Measurements from ENCODE around the gene RBP7. TPM values are rescaled to one million over a fixed set of nuclear protein-coding genes. Genes with fewer than 3 reads are reported as not detected.
"Not testable (repeated sequence)": the region's sequence is repeated elsewhere in the genome, so short reads cannot be mapped to it uniquely, and the experiment has no call there.

RBP7 gene
- polyA plus RNA-seq, 1 donor (not counting 4 experiments of a cell fraction or from before 2014, with no cell fraction given), result 1.1 TPM

- no peaks in the 10 kb centered on the region for H3K36me3 ChIP-seq (ENCODE audit: control insufficient read depth in 2 of 2, extremely low read depth in 1 of 2, insufficient read depth in 2 of 2, low read length in 2 of 2)
- H3K9me3 ChIP-seq (ENCODE audit: control insufficient read depth, low read depth, low read length), result no peaks in the 10 kb centered on the region
- no peak overlapping the region for H3K4me3 ChIP-seq (ENCODE audit: control insufficient read depth in 2 of 3, extremely low read depth in 1 of 3, insufficient read depth in 2 of 3, low read depth in 1 of 3, low read length in 3 of 3)
- H3K4me2 ChIP-seq (ENCODE audit: control insufficient read depth, extremely low read depth, insufficient read depth, low read depth, low read length), result no peak overlapping the region
- no peak for FAIRE-seq
- H3K9me1 ChIP-seq (ENCODE audit: control insufficient read depth, extremely low read depth, insufficient read depth, low read length), result no peaks in the 10 kb centered on the region
- dilution Hi-C loops (cut with MboI; ENCODE audit: extremely low pct_ligation_motif_present, low sequenced_read_pairs), result loop anchor here (10.0 kb wide), 1 partner anchor 62 kb away; no protein-coding TSS in a partner anchor
- no peaks in the 10 kb centered on the region for H4K20me1 ChIP-seq (ENCODE audit: control insufficient read depth, extremely low read depth, insufficient read depth, low read length)
- TF ChIP-seq EZH2 (IDR thresholded peaks at IDR 0.05; ENCODE audit: low read length) (no peak), CTCF (optimal IDR thresholded peaks at IDR 0.05 in 1 of 3, IDR thresholded peaks at IDR 0.05 in 1 of 3, conservative IDR thresholded peaks at IDR 0.05 in 1 of 3; ENCODE audit: extremely low read depth in 1 of 3, insufficient read depth in 2 of 3, low read length in 3 of 3) (no peak)
- H3K27me3 ChIP-seq (ENCODE audit: control insufficient read depth, extremely low read depth, insufficient read depth, low read length), result no peaks in the 10 kb centered on the region
- no peak overlapping the region for H3K9ac ChIP-seq (ENCODE audit: control insufficient read depth, extremely low read depth, insufficient read depth, low read length)
- H2AFZ ChIP-seq (ENCODE audit: control insufficient read depth, low read length), result no peak overlapping the region
- peaks cover 8% of the 10 kb centered on the region for H3K4me1 ChIP-seq (ENCODE audit: control insufficient read depth, extremely low read depth, insufficient read depth, low read length)
- no peak for DNase-seq (ENCODE audit: low read depth, low spot score)
- H3K79me2 ChIP-seq (ENCODE audit: control insufficient read depth, insufficient read depth, low read length), result no peaks in the 10 kb centered on the region
- no peak overlapping the region for H3K27ac ChIP-seq (ENCODE audit: control insufficient read depth, insufficient read depth, low read length)
Measured at GRCh38 chr1:10027027-10027426, 30.0 kb downstream of the RBP7 start.

- not testable (repeated sequence) for H3K27ac ChIP-seq (ENCODE audit: control insufficient read depth, insufficient read depth, low read length); H2AFZ ChIP-seq (ENCODE audit: control insufficient read depth, low read length); H3K27me3 ChIP-seq (ENCODE audit: control insufficient read depth, extremely low read depth, insufficient read depth, low read length); H3K9ac ChIP-seq (ENCODE audit: control insufficient read depth, extremely low read depth, insufficient read depth, low read length); H3K9me1 ChIP-seq (ENCODE audit: control insufficient read depth, extremely low read depth, insufficient read depth, low read length); H3K9me3 ChIP-seq (ENCODE audit: control insufficient read depth, low read depth, low read length); H3K36me3 ChIP-seq (ENCODE audit: control insufficient read depth in 2 of 2, extremely low read depth in 1 of 2, insufficient read depth in 2 of 2, low read length in 2 of 2); H3K4me2 ChIP-seq (ENCODE audit: control insufficient read depth, extremely low read depth, insufficient read depth, low read depth, low read length); H3K4me3 ChIP-seq (ENCODE audit: control insufficient read depth in 2 of 3, extremely low read depth in 1 of 3, insufficient read depth in 2 of 3, low read depth in 1 of 3, low read length in 3 of 3); DNase-seq (ENCODE audit: low read depth, low spot score); H4K20me1 ChIP-seq (ENCODE audit: control insufficient read depth, extremely low read depth, insufficient read depth, low read length); FAIRE-seq
- H3K79me2 ChIP-seq (ENCODE audit: control insufficient read depth, insufficient read depth, low read length), result peaks cover 10% of the 10 kb centered on the region
- dilution Hi-C loops (cut with MboI; ENCODE audit: extremely low pct_ligation_motif_present, low sequenced_read_pairs), result loop anchor here (10.0 kb wide), 1 partner anchor 64 kb away; no protein-coding TSS in a partner anchor
- peaks cover 11% of the 10 kb centered on the region for H3K4me1 ChIP-seq (ENCODE audit: control insufficient read depth, extremely low read depth, insufficient read depth, low read length)
Measured at GRCh38 chr1:10028956-10029500, 32.0 kb downstream of the RBP7 start.

GRCh38 chr1:10031461-10031860, 34.4 kb downstream of the RBP7 start:
- Histone ChIP-seq H3K36me3 (ENCODE audit: control insufficient read depth in 2 of 2, extremely low read depth in 1 of 2, insufficient read depth in 2 of 2, low read length in 2 of 2) (no peaks in the 10 kb centered on the region), H3K79me2 (ENCODE audit: control insufficient read depth, insufficient read depth, low read length) (peaks cover 30% of the 10 kb centered on the region), H3K4me2 (ENCODE audit: control insufficient read depth, extremely low read depth, insufficient read depth, low read depth, low read length) (peak overlapping the region; percentile 16), H3K9me3 (ENCODE audit: control insufficient read depth, low read depth, low read length) (no peaks in the 10 kb centered on the region), H3K9ac (ENCODE audit: control insufficient read depth, extremely low read depth, insufficient read depth, low read length) (no peak overlapping the region), H4K20me1 (ENCODE audit: control insufficient read depth, extremely low read depth, insufficient read depth, low read length) (no peaks in the 10 kb centered on the region), H3K27ac (ENCODE audit: control insufficient read depth, insufficient read depth, low read length) (no peak overlapping the region), H3K4me3 (ENCODE audit: control insufficient read depth in 2 of 3, extremely low read depth in 1 of 3, insufficient read depth in 2 of 3, low read depth in 1 of 3, low read length in 3 of 3) (no peak overlapping the region), H2AFZ (ENCODE audit: control insufficient read depth, low read length) (no peak overlapping the region), H3K9me1 (ENCODE audit: control insufficient read depth, extremely low read depth, insufficient read depth, low read length) (no peaks in the 10 kb centered on the region), H3K27me3 (ENCODE audit: control insufficient read depth, extremely low read depth, insufficient read depth, low read length) (no peaks in the 10 kb centered on the region), H3K4me1 (ENCODE audit: control insufficient read depth, extremely low read depth, insufficient read depth, low read length) (peaks cover 17% of the 10 kb centered on the region)
- DNase-seq (ENCODE audit: low read depth, low spot score) (no peak), FAIRE-seq (no peak)
- TF ChIP-seq EZH2 (IDR thresholded peaks at IDR 0.05; ENCODE audit: low read length), result no peak
- no peak for TF ChIP-seq CTCF (optimal IDR thresholded peaks at IDR 0.05 in 1 of 3, IDR thresholded peaks at IDR 0.05 in 1 of 3, conservative IDR thresholded peaks at IDR 0.05 in 1 of 3; ENCODE audit: extremely low read depth in 1 of 3, insufficient read depth in 2 of 3, low read length in 3 of 3)
- dilution Hi-C loops (cut with MboI; ENCODE audit: extremely low pct_ligation_motif_present, low sequenced_read_pairs), result no loop called here
